ENCODE results near the gene ACTA2.

ACTA2 gene

DNA sequence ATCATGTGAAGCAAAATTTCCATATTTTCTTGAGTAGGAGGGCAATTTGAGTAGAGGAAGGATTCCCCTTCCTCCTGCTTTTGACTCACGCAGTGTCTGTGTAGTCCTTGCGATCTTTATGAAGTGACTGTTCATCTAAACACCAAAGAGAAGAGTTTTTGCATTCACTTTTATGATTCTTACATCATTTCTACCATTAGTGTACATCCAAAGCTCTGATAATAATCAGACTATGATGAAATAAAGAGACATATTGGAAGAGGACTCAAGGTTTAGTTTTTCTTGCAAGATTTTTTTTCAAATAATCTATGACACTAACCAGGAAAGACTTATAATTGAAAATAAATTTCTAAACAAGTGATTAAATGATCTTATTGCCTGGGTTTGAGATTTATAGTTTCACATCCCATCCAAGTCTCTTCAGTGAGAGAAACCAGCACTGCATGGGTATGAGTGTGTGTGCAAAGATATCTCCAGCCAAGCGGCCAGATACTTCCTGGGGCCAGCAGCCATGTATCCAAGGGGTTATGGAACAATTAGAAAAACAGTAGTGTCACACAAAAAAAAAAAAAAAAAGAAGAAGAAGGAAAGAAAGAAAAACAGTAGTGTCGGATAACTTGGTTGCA lies 2.0 kb upstream of the ACTA2 start:
- no peak overlapping the region for H3K18ac ChIP-seq (ENCODE audit: low read length)
- H3K79me2 ChIP-seq (ENCODE audit: control insufficient read depth, insufficient read depth, low read length, poor library complexity) = no peaks in the 10 kb centered on the region
- H4K8ac ChIP-seq (ENCODE audit: low read depth, low read length) = no peak overlapping the region
- no peak overlapping the region for H3K14ac ChIP-seq (ENCODE audit: low read length)
- no peak overlapping the region for H3K27ac ChIP-seq (ENCODE audit: low read depth, low read length)
- H3K36me3 ChIP-seq (ENCODE audit: control insufficient read depth in 1 of 2, insufficient read depth in 2 of 2, low read length in 2 of 2) = no peaks in the 10 kb centered on the region
- no peaks in the 10 kb centered on the region for H3K79me1 ChIP-seq (ENCODE audit: low read length)
- H4K12ac ChIP-seq (ENCODE audit: low read depth, low read length) = no peak overlapping the region
- no peak overlapping the region for H3K23ac ChIP-seq (ENCODE audit: low read length)
- H3K9me3 ChIP-seq (ENCODE audit: insufficient read depth, low read depth, low read length) = no peaks in the 10 kb centered on the region
- no peak overlapping the region for H2BK12ac ChIP-seq (ENCODE audit: low read length)
- no peak overlapping the region for H4K91ac ChIP-seq (ENCODE audit: low read depth, low read length)
- H3K9ac ChIP-seq (ENCODE audit: low read length) = no peak overlapping the region
- H3K4ac ChIP-seq (ENCODE audit: low read depth, low read length) = no peak overlapping the region
- no peak overlapping the region for H3K4me2 ChIP-seq (ENCODE audit: low read length)
- H3K27me3 ChIP-seq (ENCODE audit: insufficient read depth, low read length) = no peaks in the 10 kb centered on the region
- no peak overlapping the region for H2AK5ac ChIP-seq (ENCODE audit: low read length)
- no peak overlapping the region for H3K4me3 ChIP-seq (ENCODE audit: low read depth, low read length)
- peaks cover 2 to 4% of the 10 kb centered on the region in 2 experiments for H3K4me1 ChIP-seq (ENCODE audit: control insufficient read depth in 1 of 2, insufficient read depth in 2 of 2, low read length in 2 of 2)
- H2AFZ ChIP-seq (ENCODE audit: insufficient read depth, low read length, poor library complexity) = no peak overlapping the region
- no CpG with 5 or more reads among the region's 4 CpGs for WGBS (ENCODE audit: extremely low coverage, insufficient coverage, insufficient read length)
- DNase-seq = no peak
- H2BK120ac ChIP-seq (ENCODE audit: insufficient read depth, low read length, poor library complexity) = no peak overlapping the region
- no peak overlapping the region for H2BK5ac ChIP-seq (ENCODE audit: low read depth, low read length, poor library complexity)

DNA sequence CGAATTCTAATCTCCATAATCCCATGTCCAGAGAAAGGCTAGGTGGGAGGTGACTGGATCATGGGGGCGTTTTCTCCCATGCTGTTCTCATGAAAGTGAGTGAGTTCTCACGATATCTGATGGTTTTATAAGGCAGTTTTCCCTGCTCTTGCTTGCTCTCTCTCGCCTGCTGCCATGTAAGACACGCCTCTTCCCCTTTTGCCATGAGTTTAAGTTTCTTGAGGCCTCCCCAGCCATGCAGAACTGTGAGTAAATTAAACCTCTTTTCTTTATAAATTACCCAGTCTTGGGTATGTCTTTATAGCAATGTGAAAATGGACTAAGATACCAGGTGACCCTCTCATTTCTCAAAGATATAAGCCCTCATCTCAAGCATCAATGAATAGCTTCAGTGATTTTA lies 1.1 kb upstream of the ACTA2 start:
- H3K4me3 ChIP-seq (ENCODE audit: low read depth, low read length) = no peak overlapping the region
- no peaks in the 10 kb centered on the region for H3K9me3 ChIP-seq (ENCODE audit: insufficient read depth, low read depth, low read length)
- no peak overlapping the region for H3K27ac ChIP-seq (ENCODE audit: low read depth, low read length)
- no peak overlapping the region for H3K4ac ChIP-seq (ENCODE audit: low read depth, low read length)
- H3K14ac ChIP-seq (ENCODE audit: low read length) = no peak overlapping the region
- H3K18ac ChIP-seq (ENCODE audit: low read length) = no peak overlapping the region
- H3K36me3 ChIP-seq (ENCODE audit: control insufficient read depth in 1 of 2, insufficient read depth in 2 of 2, low read length in 2 of 2) = no peaks in the 10 kb centered on the region
- DNase-seq = no peak
- H3K79me2 ChIP-seq (ENCODE audit: control insufficient read depth, insufficient read depth, low read length, poor library complexity) = no peaks in the 10 kb centered on the region
- no peak overlapping the region for H2BK12ac ChIP-seq (ENCODE audit: low read length)
- H3K4me2 ChIP-seq (ENCODE audit: low read length) = no peak overlapping the region
- no peak overlapping the region for H4K91ac ChIP-seq (ENCODE audit: low read depth, low read length)
- H2BK120ac ChIP-seq (ENCODE audit: insufficient read depth, low read length, poor library complexity) = no peak overlapping the region
- no peak overlapping the region for H4K12ac ChIP-seq (ENCODE audit: low read depth, low read length)
- no peaks in the 10 kb centered on the region for H3K79me1 ChIP-seq (ENCODE audit: low read length)
- WGBS (ENCODE audit: extremely low coverage, insufficient coverage, insufficient read length) = no CpG with 5 or more reads among the region's 5 CpGs
- H2AK5ac ChIP-seq (ENCODE audit: low read length) = no peak overlapping the region
- no peaks in the 10 kb centered on the region for H3K27me3 ChIP-seq (ENCODE audit: insufficient read depth, low read length)
- no peak overlapping the region for H4K8ac ChIP-seq (ENCODE audit: low read depth, low read length)
- no peak overlapping the region for H3K23ac ChIP-seq (ENCODE audit: low read length)
- H2AFZ ChIP-seq (ENCODE audit: insufficient read depth, low read length, poor library complexity) = no peak overlapping the region
- H2BK5ac ChIP-seq (ENCODE audit: low read depth, low read length, poor library complexity) = no peak overlapping the region
- peaks cover 2 to 4% of the 10 kb centered on the region in 2 experiments for H3K4me1 ChIP-seq (ENCODE audit: control insufficient read depth in 1 of 2, insufficient read depth in 2 of 2, low read length in 2 of 2)
- no peak overlapping the region for H3K9ac ChIP-seq (ENCODE audit: low read length)

DNA sequence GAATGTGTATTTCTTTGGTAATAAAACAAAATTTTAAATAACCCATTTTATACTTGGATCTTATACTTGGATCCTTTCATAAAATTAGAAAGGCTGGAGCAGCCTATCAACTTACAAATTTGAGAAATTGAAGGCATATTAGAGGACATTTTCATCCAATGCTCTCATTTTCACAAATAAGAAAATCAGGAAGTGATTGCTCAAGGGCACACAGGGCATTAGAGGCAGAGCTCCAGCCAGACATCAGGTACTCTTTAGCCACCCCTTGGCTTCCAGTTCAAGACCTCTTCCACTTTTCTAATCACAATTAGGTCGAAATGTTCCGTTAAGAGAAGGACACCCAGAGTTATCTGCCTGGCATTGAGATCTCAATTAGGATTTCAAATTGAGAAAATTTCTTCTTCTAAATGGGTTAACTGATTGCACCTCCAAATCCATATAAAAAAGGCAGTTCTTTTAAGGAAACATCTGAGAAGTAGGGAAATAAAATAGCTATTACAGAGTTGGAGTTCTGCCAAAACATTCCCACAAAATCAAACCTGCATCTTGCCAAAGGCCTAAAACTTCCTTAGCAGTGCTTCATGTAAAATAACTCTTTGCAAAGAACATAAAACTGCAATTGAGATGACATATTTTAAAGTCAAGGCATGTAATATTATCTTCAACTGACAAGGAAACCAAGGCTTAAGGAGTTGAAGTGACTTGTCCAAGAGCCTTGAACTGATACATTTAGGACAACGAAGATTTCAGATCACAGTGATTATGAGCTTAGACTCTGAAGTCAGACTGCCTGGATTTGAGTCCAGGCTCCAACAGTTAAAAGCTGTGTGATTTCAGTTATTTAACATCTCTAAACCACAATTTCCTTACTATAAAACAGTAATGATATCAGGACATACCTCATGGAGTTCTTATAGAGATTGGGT lies 2.4 kb downstream of the ACTA2 start:
- Histone ChIP-seq H3K4me1 (ENCODE audit: control insufficient read depth in 1 of 2, insufficient read depth in 2 of 2, low read length in 2 of 2) (peaks cover 2 to 4% of the 10 kb centered on the region in 2 experiments), H3K4me2 (ENCODE audit: low read length) (no peak overlapping the region), H3K23ac (ENCODE audit: low read length) (no peak overlapping the region), H4K8ac (ENCODE audit: low read depth, low read length) (no peak overlapping the region), H3K79me2 (ENCODE audit: control insufficient read depth, insufficient read depth, low read length, poor library complexity) (no peaks in the 10 kb centered on the region), H4K12ac (ENCODE audit: low read depth, low read length) (no peak overlapping the region), H2BK120ac (ENCODE audit: insufficient read depth, low read length, poor library complexity) (no peak overlapping the region), H2AK5ac (ENCODE audit: low read length) (no peak overlapping the region), H3K18ac (ENCODE audit: low read length) (no peak overlapping the region), H3K27me3 (ENCODE audit: insufficient read depth, low read length) (no peaks in the 10 kb centered on the region), H2AFZ (ENCODE audit: insufficient read depth, low read length, poor library complexity) (no peak overlapping the region), H3K4me3 (ENCODE audit: low read depth, low read length) (no peak overlapping the region), H3K36me3 (ENCODE audit: control insufficient read depth in 1 of 2, insufficient read depth in 2 of 2, low read length in 2 of 2) (no peaks in the 10 kb centered on the region), H3K79me1 (ENCODE audit: low read length) (no peaks in the 10 kb centered on the region), H3K9me3 (ENCODE audit: insufficient read depth, low read depth, low read length) (no peaks in the 10 kb centered on the region), H2BK12ac (ENCODE audit: low read length) (no peak overlapping the region), H3K4ac (ENCODE audit: low read depth, low read length) (no peak overlapping the region), H3K14ac (ENCODE audit: low read length) (no peak overlapping the region), H3K9ac (ENCODE audit: low read length) (no peak overlapping the region), H2BK5ac (ENCODE audit: low read depth, low read length, poor library complexity) (no peak overlapping the region), H4K91ac (ENCODE audit: low read depth, low read length) (no peak overlapping the region), H3K27ac (ENCODE audit: low read depth, low read length) (no peak overlapping the region)
- DNase-seq = no peak
- WGBS (ENCODE audit: extremely low coverage, insufficient coverage, insufficient read length) = no CpG with 5 or more reads among the region's 3 CpGs

DNA sequence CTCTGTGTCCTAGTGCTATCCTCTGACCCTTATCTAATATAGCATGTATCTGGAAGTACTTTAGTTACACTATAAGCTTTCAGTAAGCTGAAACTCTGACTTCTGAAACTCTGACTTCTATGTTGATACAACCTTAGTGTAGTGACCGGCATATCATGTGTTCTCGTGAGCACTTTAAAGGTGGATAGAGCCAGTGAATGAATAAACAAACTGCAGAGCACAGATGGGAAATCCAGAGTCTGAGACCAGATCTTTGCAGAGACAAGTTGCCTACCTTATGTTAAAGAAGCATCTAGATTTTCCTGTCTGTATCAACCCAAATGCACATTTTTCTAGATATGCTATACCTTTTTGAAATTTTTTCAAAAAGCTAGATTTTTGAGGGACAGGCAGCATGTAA lies 3.5 kb downstream of the ACTA2 start:
- Histone ChIP-seq H3K4me3 (ENCODE audit: low read depth, low read length) (no peak overlapping the region), H3K23ac (ENCODE audit: low read length) (no peak overlapping the region), H3K14ac (ENCODE audit: low read length) (no peak overlapping the region), H3K4me1 (ENCODE audit: control insufficient read depth in 1 of 2, insufficient read depth in 2 of 2, low read length in 2 of 2) (peaks cover 2 to 4% of the 10 kb centered on the region in 2 experiments), H3K27ac (ENCODE audit: low read depth, low read length) (no peak overlapping the region), H3K9ac (ENCODE audit: low read length) (no peak overlapping the region), H3K79me1 (ENCODE audit: low read length) (no peaks in the 10 kb centered on the region), H2BK12ac (ENCODE audit: low read length) (no peak overlapping the region), H3K79me2 (ENCODE audit: control insufficient read depth, insufficient read depth, low read length, poor library complexity) (no peaks in the 10 kb centered on the region), H3K36me3 (ENCODE audit: control insufficient read depth in 1 of 2, insufficient read depth in 2 of 2, low read length in 2 of 2) (no peaks in the 10 kb centered on the region), H3K27me3 (ENCODE audit: insufficient read depth, low read length) (no peaks in the 10 kb centered on the region), H3K9me3 (ENCODE audit: insufficient read depth, low read depth, low read length) (no peaks in the 10 kb centered on the region), H4K91ac (ENCODE audit: low read depth, low read length) (no peak overlapping the region), H2AFZ (ENCODE audit: insufficient read depth, low read length, poor library complexity) (no peak overlapping the region), H3K18ac (ENCODE audit: low read length) (no peak overlapping the region), H2BK5ac (ENCODE audit: low read depth, low read length, poor library complexity) (no peak overlapping the region), H4K8ac (ENCODE audit: low read depth, low read length) (no peak overlapping the region), H3K4me2 (ENCODE audit: low read length) (no peak overlapping the region), H2AK5ac (ENCODE audit: low read length) (no peak overlapping the region), H3K4ac (ENCODE audit: low read depth, low read length) (no peak overlapping the region), H2BK120ac (ENCODE audit: insufficient read depth, low read length, poor library complexity) (no peak overlapping the region), H4K12ac (ENCODE audit: low read depth, low read length) (no peak overlapping the region)
- DNase-seq = no peak
- no CpG with 5 or more reads among the region's 2 CpGs for WGBS (ENCODE audit: extremely low coverage, insufficient coverage, insufficient read length)

Data from trophoblast cell (in vitro differentiated cells and primary cell).